Measurements from ENCODE around the gene BABAM2. TPM values are rescaled to one million over a fixed set of nuclear protein-coding genes. Genes with fewer than 3 reads are reported as not detected.
"Not testable (repeated sequence)": the region's sequence is repeated elsewhere in the genome, so short reads cannot be mapped to it uniquely, and the experiment has no call there.

The BABAM2 gene
- total RNA-seq, 2 donors from 2014 or later, result 39.1 to 43.1 TPM

DNA sequence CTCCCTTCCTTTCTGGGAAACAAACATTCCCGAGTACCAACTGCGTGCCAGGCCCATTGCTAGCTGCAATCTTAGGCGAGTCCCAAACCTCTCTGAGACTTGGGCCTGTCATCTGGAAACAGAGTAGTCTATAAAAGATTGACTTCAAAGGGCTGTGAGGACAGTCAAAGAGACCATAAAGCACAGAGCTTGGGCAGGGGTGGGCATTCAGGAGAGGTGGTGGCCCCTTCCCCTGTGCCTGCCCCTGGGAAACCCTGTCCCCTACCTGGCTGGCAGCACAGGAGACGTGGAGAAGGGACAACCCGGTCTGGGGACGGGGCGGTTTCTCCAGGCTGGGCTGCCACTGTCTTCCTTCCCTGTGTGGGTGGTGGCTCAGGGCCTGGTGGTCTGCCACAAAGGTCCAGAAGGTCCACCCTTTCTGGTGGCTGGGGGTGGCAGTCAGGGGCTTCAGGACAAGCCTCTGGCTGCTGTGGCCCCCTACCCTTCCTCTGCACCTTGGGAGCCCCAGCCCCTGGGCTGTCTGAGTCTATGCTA, 468.2 kb downstream of the BABAM2 start:
- intact Hi-C loops (cut with DNase I), result no loop called here
- DNase-seq (ENCODE audit: low spot score), result no peak

DNA sequence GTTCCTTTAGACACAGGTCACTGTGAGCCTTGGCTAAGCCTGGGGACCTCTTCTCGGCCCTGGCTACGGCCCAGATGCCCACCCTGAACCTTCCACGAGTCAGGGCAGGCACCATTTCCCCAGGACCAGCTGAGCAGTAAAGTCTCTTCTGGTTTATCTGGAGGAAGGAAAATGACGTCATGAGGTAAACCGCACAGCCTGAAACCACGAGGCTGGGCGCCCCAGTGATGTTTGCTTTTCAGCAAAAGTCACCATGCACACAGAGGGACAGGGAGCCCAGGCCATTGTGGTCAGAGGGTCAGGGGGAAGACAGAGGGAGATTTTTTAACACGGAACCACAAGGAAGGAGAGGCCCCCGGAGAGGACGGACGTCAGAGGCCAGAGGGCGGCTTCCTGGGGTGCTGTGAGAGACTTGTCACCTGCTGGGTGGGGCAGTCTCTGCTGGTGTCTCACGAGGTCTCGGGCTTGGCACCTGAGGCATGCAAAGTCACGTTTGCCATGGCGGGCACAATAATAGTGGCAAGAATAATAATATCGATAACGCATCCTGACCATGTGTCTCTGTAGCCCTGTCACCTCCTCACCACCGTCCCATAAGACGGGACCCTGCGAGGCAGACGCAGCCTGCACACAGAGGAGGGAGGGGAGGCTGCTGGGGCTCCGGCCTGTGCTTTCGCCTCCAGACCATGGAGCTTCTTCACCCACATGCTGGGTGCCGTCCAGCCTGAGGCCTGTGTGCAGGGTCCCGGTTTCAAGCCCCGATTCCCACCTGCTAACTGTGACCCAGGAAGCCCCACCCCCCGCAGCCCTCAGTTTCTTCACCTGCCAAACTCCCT, 468.9 kb downstream of the BABAM2 start:
- intact Hi-C loops (cut with DNase I), result no loop called here
- DNase-seq (ENCODE audit: low spot score), result no peak

DNA sequence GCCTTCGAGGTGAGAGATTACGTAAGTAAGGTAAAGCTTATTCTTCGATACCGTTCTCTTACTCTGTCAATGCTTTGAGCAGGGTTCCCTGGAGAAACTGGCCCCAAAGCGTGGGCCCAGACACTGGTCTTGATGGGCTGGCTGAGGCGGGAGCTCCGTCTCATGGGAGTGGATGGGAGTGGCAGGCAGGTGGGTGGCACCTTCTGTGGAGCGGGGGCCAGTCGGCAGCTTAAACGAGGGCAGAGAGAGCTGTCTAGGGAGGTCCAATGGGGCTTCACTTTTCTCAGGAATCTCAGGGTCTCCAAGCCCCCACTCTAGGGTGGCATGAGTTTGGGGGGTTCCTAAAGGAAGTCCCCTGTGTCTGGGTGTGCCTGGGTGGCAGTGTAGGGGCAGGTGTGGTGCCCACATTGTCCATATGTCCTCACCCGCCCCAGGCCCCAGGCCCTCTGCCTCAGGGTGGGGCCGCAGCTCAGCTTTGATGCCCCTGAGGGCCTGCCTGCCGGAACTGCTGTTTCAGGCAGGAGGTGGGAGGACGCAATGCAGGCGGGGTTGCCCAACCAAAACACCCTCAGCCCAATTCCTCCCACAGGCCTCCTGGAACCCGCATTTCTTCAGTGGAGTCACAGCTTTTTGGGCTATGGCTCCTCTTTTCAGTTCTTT, 469.7 kb downstream of the BABAM2 start:
- DNase-seq (ENCODE audit: low spot score), result no peak
- intact Hi-C loops (cut with DNase I), result no loop called here

DNA sequence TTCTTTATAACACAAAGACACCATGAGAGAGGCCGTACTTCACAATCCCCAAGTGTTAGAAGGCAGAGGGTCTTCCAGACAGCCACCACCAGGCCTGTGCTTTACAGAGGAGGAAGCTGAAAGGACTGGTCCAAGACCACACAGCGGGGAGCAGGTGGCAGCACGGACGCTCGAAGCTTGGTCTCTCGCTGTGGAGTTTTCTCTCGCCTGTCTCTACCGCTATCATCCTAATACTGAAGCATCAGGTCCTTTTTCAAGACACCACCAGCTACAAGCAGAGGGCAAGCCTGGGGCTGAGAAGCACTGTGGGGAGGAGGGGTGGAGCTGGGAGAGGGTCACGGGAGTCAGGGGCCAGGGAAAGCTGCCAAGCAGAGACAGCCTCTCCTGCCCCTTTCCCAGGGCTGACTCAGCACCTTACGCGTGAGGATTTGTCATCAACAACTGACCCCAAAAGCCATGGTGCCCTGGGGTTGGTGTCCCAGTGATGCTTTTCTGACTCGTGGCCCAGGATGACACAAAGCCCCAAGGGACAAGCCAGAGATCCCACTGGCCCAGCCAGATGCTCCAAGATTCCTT, 470.3 kb downstream of the BABAM2 start:
- intact Hi-C loops (cut with DNase I), result no loop called here
- DNase-seq (ENCODE audit: low spot score), result no peak

DNA sequence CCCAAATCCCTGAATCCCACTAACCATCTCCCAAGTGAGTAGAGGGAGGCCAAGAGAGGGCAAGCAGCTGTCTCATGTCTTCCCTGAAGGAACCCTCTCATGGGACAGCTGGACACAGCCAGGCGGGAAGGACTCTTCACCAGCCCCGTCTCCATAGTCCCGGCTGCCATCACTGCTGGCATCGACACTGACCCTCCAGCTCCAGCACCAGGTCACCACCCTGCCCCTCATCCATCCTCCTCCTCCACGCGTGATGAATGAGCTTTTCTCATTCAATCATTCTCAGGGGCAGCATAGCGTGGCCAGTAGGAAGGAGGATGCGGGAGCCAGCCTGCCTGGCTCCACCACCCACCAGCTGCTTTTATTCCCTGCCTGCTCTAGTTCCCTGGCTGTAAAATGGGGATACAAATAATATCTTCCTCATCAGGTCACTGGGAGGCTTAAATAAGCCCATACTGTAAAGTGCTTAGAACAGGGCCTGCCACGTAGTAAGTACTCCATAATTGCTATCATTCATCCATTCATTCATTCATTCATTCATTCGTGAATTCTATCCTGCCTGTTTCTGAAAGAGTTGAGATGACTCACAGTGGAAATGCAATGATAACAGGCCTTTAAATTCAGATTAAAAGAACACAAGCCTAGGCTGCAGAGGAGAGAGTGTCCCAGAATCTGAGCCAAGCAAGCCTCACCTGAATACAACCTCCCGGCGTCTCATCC, 471.6 kb downstream of the BABAM2 start:
- intact Hi-C loops (cut with DNase I), result no loop called here
- no peak for DNase-seq (ENCODE audit: low spot score)

DNA sequence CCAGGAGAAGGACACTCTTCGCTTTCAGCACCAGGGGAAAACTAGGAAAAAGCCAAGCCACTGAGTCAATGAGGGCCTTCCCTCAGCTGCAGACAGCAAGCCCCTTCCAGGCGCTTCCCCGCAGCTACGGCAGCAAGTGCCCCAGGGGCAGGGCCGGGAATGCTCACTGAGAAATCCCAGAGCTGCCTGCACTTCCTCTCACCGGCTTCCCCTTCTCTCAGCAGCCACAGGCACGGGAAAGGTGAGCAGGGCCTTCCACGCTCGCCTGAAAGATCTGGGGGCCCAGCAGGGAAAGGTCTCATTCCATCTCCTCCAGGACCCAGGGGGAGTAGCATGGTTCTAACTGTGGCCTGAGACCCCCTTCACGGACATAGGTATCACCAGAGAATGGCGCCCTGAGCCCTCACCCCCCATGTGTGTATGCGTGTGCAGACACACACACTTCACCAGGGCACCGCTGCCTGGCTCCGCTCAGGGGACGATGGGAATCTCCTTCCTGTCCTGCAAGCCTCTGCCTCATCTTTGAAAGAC, 472.5 kb downstream of the BABAM2 start:
- intact Hi-C loops (cut with DNase I), result no loop called here
- DNase-seq (ENCODE audit: low spot score), result no peak

DNA sequence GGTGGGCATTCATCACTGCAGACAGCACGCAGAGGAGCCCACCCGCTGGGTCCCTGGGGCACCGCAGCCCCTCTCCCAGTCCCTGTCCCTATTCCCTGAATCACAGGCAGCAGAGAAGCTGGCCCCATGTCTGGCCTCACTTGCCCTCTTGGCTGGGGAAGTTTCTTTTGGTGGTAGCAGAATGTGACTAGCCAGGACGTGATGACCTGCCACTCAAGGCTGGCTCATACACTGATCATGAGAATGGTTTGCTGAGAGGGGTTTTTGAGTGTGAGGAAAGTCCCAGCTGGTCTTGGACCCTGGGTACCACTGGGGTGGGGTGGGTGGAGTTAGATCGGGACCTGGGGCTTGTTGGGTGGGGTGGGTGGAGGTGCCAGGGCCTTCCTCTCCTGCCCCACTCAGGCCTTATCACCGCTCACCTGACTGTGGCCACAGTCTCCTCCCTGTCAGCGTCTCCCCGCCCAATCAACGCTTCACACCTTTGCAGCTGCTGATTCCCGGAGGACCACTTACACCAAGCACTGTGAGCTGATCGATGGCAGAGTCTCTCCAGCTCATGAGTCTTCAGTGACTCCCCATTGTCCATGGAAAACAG, 473.3 kb downstream of the BABAM2 start:
- no peak for DNase-seq (ENCODE audit: low spot score)
- intact Hi-C loops (cut with DNase I), result no loop called here

DNA sequence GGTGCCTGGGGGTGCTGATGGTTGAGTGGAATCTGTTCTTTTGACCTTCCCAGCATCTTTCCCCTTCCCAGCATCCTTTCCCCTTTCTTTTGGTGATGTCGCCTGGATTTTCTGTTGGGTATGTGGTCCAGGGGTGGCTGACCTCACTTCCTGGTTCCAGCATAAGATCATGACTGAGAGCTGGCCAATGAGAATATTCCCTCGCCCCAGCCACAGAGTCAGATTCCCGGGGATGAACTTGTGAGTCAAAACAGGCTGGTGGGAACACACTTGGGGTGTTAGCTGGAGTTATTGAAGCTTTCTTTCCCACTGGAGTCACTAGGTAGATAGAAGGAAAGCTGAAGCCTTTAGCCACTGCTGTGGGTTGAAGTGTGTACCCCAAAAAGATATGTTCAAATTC, 474.1 kb downstream of the BABAM2 start:
- intact Hi-C loops (cut with DNase I), result no loop called here
- DNase-seq (ENCODE audit: low spot score), result no peak

DNA sequence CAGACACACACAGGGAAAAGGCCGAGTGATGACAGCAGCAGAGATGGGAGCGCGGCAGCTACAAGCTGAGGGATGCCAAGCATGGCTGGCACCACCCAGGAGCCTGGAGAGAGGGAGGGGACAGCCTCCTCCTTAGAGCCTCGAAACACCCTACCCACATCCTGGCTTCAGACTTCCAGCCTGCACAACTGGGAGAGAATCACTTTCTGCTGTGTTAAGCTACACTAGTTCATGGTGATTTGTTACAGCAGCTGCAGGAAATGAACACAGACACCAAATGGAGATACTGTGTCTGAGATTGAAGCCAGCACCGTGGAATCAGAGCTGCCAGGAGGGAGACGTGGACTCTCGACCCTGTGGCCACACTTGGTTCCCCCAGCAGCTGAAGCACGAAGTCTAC, 474.6 kb downstream of the BABAM2 start:
- intact Hi-C loops (cut with DNase I), result no loop called here
- no peak for DNase-seq (ENCODE audit: low spot score)

DNA sequence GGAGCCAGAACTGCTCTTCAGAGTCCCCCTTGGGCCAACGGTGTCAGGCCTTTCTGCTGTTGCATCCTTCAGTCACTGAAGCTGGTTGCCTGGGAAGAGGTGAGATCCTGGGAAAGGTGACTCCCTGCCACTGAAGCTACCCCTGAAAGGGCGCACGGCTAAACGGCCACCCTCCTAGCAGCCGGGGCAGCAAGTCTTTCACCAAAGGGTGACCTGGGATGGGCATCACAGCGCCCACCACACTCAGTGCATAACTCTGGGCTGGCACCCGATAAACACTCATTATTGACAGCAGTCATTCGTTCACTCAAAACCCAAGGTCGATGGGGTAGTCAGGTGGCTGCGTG, 475.6 kb downstream of the BABAM2 start:
- no peak for DNase-seq (ENCODE audit: low spot score)

DNA sequence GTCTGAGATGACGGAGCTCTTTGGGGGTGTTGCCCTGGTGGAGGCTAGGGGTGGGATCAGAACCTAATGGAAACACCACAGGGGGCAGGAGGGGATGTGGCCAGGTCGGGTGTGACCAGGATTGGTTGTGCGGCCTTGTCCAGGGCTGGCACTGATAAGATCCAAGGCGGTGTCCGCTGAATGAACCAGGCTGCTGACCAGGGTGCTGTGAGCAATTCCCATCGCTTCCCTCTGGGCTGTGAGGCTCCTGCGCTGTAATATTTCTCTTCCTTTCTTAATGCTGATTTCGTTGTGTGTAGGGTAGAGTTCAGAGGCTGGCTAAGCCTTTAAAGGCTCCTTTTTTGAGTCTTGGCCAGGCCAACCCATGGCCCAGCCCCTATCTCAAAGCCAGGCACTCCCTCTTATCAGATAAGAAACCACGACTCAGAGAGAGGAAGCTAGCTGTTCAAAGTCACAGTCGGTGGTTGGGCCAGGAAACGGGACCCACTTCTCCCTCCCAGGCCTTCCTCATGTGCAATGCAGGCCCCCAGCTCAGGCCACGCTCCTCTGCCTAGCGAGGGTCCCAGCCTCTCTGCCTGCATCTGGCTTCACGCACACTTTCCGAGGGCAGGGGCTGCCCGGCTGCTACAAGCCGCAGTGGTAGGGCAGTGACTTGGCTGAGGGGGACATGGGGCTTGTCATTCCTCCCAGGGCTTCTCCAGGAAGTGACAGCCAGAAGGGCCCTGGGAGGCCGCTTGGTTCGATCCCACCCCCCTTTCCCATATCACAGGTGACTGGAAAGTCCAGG, 476.2 kb downstream of the BABAM2 start:
- intact Hi-C loops (cut with DNase I), result no loop called here

More for the DNA sequence above, 475.6 kb downstream of the BABAM2 start:
- intact Hi-C loops (cut with DNase I), result no loop called here

DNA sequence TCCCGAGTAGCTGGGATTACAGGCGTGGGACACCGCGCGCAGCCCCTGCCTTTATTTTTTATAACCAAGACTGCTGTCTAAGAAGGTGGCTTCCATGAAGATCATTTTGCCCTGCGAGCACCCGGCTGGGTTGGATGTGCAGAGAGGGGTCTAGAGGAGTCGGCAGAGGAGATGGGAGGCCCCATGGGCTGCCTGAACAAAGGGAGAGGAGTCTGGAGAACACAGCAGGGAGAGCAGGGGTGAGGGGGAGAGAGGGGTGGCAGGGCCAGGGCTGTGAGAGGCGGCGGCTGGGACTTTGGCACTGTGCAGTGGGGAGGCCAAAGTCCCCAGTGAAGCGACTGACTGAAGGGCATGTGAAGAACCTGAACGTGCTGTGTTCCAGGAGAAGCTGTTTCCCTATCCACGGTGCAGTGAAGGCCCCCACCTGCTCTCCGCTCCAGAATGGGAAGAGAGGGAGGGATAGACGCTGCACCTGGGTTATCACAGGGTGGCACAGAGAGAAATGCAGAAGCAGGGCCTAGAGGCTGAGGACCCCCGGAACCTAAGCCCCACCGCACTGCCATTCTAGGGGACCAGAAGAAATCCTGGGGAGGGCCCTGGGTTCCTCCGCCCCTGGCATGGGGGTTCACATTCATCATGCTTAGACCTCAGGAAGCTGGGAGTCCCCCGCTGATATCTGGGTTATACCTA, 477.3 kb downstream of the BABAM2 start:
- intact Hi-C loops (cut with DNase I), result no loop called here

More for the DNA sequence above, 476.2 kb downstream of the BABAM2 start:
- DNase-seq (ENCODE audit: low spot score), result no peak

DNA sequence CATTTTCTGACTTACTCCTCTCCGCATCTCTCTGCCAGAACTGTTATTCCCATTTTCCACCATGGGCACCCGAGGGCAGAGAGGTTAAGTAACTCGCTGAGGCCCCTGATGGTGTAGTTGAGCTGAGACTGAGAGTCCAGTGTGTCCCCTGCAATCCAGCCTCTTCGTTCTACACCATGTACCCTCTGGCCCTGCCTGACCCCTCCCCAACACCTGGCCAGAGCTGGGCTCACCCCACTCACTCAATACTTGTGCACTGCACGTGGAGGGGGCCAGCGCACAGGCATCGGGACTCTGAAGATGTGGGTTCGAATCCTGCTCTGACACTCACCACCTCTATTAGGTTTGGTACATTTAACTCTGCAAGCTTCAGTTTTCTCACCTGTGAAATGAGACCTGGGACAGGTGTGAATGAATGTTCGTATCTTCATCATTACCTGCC, 477.8 kb downstream of the BABAM2 start:
- no peak for DNase-seq (ENCODE audit: low spot score)
- intact Hi-C loops (cut with DNase I), result no loop called here

More for the DNA sequence above, 477.3 kb downstream of the BABAM2 start:
- DNase-seq (ENCODE audit: low spot score), result no peak

DNA sequence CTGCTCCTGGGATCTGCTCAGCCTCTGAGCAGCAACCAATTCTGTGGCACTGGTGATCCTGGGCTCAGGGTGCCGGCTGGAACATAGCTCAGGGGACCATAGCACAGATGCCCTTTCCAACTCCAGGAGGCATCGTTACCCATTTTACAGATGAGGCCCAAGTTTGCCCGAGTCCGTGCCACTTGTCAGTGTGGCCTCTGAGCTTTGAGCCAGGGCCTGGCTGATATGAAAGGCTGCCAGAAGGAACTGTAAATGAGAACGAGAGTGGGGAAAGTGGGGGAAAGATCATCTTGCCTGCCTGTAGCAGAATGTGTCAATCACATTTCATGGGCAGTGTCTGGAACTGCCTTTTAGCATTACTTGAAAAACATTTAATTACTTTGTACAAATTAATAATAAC, 478.8 kb downstream of the BABAM2 start:
- DNase-seq (ENCODE audit: low spot score), result no peak
- intact Hi-C loops (cut with DNase I), result no loop called here

DNA sequence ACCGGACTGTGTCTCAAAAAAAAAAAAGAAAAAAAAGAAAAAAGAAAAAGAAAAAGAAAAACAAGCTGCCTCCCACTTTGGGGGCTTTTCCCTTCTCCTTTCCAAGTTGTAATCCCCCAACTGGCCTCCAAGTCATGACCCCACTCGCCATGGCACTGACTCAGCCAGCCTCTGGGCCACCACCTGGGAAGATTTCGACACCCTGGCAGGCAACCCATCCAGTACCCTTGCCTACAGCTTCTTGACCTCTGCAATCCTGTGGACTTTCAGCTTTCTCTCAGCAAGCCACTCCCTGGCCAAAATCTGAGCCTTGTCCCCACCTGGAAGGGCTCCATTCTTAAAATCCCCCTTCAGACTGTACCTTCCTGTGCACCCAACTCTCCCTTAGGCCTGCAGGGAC, 479.8 kb downstream of the BABAM2 start:
- intact Hi-C loops (cut with DNase I), result no loop called here
- DNase-seq (ENCODE audit: low spot score), result no peak

DNA sequence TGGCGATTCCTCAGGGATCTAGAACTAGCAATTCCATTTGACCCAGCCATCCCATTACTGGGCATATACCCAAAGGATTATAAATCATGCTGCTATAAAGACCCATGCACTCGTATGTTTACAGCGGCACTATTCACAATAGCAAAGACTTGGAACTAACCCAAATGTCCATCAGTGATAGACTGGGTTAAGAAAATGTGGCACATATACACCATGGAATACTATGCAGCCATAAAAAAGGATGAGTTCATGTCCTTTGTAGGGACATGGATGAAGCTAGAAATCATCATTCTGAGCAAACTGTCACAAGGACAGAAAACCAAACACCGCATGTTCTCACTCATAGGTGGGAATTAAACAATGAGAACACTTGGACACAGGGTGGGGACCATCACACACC, 481.2 kb downstream of the BABAM2 start:
- intact Hi-C loops (cut with DNase I); DNase-seq (ENCODE audit: low spot score): not testable (repeated sequence)

DNA sequence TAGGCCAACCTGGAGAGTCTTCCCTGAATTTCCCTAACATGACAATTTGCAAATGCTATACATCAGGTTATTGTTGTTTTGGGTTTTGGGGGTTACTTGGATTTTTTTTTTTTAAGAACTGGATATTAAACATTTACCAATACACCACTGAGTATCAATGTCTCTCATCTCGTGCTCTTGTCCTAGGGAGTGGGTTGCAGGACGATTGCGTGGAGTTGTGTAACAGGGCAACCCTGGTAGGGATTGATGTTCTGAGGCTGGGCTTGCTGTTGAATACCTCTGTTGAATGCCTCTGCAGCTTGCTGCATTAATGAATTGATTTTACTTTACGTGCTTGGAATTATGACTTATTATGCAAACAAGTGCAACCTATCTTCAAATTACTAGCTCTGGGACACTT, 483.3 kb downstream of the BABAM2 start:
- intact Hi-C loops (cut with DNase I), result no loop called here
- no peak for DNase-seq (ENCODE audit: low spot score)

DNA sequence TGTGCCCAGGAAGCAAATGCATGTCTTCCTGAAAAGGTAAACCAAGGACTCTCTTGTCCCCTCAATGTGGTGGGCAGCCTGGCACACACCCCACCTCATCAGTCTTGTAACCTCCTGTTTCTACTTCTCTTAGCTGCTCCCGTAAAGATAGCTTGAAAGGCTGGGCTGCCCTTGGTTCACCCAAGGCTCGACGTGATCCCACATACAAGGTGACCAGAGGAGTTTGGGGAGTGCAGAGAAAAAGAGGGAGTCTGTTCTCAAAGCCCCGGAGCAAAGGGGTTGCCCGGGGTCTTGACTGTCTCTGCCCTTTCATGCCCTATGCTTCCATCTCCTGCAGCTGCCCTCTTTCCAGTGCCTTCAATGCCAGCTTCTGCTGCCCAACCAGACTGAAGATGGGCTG, 483.8 kb downstream of the BABAM2 start:
- peak; percentile 35 for DNase-seq (ENCODE audit: low spot score)
- intact Hi-C loops (cut with DNase I), result no loop called here
